HG03139 (cell line): ENCODE measurements around the gene RFX3.

Source experiments
- ATAC-seq: cut with Tn5 transposase; IDR thresholded peaks from one replicate; pipeline ENCODE4 v1.9.1; 2021; ENCODE audit not compliant: unreplicated experiment

Gene RFX3

DNA sequence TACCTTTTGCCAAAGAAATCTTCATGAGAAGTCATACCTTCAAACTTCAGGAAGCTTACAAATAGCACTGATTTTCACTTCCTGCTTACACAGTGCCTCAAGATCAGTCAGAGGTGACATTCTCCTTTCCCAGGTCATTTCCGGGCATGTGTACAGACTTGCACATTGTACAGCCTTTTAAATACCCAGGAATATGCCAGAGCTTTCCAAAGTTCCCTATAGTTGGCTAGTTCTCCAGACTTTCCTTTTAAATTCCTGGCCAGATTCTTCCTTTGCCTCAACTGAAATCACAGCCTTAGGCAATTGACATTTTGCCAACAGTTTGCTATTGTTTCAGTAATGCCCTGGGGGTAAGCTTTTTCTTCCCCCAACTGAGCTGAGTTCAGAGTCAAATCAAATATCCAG lies 47.2 kb downstream of the RFX3 start:
- no peak for ATAC-seq

- no peak for ATAC-seq
Measured at GRCh38 chr9:3477236-3477834, 48.5 kb downstream of the RFX3 start.

DNA sequence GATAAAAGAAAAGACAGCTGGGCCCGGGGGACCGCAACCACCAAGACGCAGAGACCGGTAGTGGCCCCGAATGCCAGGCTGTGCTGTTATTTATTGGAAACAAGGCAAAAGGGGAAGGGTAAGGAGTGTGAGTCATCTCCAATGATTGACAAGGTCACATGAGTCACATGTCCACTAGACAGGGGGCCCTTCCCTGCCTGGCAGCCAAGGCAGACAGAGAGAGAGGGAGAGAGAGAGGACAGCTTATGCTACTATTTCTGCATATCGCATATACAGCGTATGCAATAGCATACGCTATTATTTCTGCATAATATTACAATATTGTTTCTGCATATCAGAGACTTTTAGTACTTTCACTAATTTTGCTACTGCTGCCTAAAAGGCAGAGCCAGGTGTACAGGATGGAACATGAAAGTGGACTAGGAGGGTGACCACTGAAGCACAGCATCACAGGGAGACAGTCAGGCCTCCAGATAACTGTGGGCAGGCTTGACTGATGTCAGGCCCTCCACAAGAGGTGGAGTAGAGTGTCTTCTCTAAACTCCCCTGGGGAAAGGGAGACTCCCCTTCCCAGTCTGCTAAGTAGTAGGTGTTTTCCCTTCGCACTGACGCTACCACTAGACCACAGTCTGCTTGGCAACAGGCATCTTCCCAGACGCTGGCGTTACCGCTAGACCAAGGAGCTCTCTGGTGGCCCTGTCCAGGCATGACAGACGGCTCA lies 50.3 kb downstream of the RFX3 start:
- ATAC-seq = no peak

GRCh38 chr9:3474821-3475220 lies 51.0 kb downstream of the RFX3 start:
- no peak for ATAC-seq

GRCh38 chr9:3473405-3473804 lies 52.4 kb downstream of the RFX3 start:
- peak; percentile 45 for ATAC-seq

DNA sequence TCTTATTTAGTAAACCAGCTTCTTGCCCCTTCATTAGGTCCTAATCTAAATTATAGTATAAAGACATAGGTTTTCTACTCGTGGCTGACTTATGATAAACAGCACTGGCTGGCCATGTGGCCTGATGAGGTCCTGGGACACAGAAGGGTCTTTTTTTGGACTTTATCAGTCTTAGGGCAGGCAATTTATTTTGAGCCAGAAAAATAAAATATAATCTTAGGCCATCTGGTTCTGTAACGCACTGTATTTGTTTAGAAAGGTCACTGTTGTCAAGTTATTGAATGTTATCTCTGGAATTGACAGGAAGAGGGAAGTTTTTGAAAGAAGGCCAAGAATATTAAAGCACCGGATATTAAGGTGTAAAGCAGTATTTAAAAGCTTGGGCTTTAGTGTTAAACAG lies 53.9 kb downstream of the RFX3 start:
- no peak for ATAC-seq

DNA sequence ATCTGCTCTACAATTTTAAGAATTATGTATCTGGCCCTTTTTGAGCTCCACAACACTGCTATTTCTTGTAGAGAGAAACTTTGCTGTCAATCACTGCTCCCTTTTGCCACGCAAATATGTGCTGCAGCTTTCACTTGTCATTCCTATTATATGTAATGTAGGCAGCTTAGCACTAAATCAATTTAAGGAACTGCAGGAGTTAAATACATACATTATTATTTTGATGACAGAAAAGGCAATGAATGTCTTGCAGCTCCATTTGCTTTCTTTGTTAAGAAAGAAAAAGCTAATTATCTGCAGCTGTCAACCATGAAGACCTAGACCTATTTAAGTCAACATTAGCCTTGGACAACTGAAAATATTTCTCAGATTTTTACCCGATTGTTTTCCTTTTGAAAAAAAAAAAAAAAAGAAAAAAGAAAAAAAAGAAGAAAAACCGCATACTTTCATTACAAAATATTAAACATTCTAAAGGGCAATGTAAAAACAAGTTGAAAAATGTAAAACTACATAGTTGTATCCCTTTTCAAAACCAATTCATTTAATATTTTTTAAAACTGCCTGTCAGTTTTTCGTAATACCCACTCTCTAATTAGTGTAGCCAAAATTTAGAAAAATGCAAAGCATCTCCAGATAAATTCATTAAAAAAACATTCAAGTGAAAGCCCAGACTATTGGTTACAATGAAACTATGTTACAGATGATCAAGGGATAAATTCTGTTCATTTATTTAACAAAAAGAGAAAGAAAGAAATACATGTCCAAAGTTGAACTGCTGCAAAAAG lies 57.2 kb downstream of the RFX3 start:
- no peak for ATAC-seq

- peak; percentile 92 for ATAC-seq
Measured at GRCh38 chr9:3467593-3468219, 58.1 kb downstream of the RFX3 start.

GRCh38 chr9:3464033-3464638 lies 61.7 kb downstream of the RFX3 start:
- ATAC-seq = no peak

GRCh38 chr9:3458806-3459475 lies 66.9 kb downstream of the RFX3 start:
- no peak for ATAC-seq

GRCh38 chr9:3457175-3457574 lies 68.6 kb downstream of the RFX3 start:
- ATAC-seq = no peak

DNA sequence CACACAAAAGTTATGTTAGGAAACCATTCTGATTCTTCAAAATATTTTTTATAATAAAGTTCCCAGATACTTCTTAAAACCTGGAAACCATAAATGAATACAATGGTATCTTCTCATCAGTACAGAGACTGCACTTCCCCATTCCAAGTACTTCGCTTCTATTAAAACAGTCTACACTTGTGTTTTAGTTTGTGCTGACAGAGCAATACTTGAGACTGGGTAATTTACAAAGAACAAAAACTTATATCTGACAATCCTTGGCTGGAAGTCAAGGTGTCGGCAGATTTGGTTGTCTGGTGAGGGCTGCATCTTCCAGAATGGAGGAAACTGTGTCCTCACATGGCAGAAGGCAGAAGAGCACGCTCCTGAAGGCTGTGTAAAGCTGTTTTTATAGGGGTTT lies 70.1 kb downstream of the RFX3 start:
- ATAC-seq = no peak

GRCh38 chr9:3455094-3455493 lies 70.7 kb downstream of the RFX3 start:
- no peak for ATAC-seq

- ATAC-seq = no peak
Measured at GRCh38 chr9:3451956-3452355, 73.8 kb downstream of the RFX3 start.

GRCh38 chr9:3447788-3448187 lies 78.0 kb downstream of the RFX3 start:
- ATAC-seq = no peak

GRCh38 chr9:3447143-3447542 lies 78.7 kb downstream of the RFX3 start:
- ATAC-seq = no peak

DNA sequence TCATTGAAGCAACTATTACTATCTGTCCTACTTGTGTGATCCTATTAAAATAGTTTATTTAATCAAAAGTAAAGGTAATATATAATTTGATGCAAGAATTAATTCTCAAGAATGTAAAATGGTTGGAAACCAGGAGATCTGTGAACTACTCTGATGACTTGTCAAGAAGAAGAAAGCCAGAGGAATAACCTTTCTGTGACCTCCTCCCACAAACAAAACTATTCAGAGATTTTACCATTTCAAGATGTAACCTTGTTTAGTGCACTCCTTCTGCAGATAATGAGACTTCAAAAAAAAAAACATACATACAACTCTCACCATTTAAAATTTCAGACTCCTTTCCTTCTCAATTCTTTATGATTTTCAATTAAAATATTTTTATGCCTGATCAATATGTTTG lies 79.5 kb downstream of the RFX3 start:
- ATAC-seq = no peak

DNA sequence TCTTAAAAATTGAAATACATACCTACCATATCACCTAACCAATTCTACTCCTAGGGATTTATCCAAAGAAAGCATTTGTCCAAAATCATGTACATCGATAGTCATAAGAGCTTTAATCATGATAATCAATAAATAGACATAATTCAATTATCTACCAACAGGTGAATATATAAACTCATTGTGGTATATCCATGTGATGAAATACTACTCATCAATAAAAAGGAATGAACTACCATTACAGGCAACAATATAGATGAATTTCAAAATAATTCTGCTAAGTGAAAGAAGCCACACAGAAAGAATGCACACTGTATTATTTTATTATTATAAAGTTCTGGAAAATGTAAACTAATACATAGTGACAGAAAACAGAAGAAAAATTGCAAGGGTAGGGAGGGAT lies 81.8 kb downstream of the RFX3 start:
- ATAC-seq = no peak

DNA sequence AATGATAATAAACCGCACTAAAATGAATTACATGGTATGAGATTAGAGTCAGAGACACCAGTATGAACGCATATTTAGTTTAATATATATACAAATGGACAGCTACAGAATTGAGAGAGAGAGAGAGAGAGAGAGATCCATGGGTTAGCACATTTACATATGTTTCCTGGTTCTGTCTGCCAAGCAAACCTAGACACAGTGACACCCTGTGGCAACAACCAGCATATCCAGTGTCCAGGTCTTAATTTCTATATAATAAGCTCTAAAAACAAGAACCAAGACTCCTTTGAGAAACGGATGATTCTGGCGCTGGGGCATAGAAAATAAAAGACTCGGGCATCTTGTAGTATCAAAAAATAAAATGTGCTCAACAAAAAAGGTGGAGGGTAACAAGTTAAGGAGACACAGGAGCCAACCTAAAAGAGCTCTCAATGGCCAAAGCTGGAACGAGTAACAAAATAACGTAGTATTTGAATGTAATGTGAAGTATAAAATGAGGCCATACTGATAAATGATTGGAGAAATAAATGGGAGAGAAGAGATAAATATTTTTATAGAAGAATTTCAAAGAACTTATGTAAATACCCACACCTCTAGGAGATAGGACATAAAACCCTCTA lies 84.5 kb downstream of the RFX3 start:
- peak; percentile 83 for ATAC-seq
